IPS-NIHi7 (cell line): Measurements from ENCODE around the gene ZC3H4.

Source experiments
- DNase-seq: peaks from one replicate; pipeline ENCODE4 v3.0.0; 2012; ENCODE audit warnings: mixed read lengths; ENCODE audit errors: extremely low spot score

ZC3H4 gene

GRCh38 chr19:47047763-47048405 is 65.7 kb downstream of the ZC3H4 start:
- peak; percentile 97 for DNase-seq

- no peak for DNase-seq
Measured at GRCh38 chr19:47047272-47047762, 66.3 kb downstream of the ZC3H4 start.

- DNase-seq: no peak
Measured at GRCh38 chr19:47045867-47046470, 67.6 kb downstream of the ZC3H4 start.

- no peak for DNase-seq
Measured at GRCh38 chr19:47044946-47045866, 68.4 kb downstream of the ZC3H4 start.

DNA sequence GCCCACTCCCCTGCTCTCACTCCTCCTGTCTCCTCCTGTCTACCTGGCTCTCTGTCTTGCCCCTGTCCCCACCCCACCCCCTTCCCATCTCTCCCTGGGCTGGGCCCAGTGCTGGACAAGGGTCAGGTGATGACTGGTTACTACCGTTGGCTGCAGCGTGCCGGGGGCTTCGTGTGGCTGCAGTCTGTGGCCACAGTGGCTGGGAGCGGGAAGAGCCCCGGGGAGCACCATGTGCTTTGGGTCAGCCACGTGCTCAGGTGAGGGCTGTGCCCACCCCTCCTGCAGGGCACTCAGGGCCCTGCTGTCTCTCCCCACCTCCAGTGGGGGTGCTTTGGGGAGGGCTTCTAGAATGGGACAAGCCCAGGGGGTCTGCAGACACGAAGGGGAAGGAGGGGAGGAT is 72.7 kb downstream of the ZC3H4 start:
- DNase-seq: no peak

DNA sequence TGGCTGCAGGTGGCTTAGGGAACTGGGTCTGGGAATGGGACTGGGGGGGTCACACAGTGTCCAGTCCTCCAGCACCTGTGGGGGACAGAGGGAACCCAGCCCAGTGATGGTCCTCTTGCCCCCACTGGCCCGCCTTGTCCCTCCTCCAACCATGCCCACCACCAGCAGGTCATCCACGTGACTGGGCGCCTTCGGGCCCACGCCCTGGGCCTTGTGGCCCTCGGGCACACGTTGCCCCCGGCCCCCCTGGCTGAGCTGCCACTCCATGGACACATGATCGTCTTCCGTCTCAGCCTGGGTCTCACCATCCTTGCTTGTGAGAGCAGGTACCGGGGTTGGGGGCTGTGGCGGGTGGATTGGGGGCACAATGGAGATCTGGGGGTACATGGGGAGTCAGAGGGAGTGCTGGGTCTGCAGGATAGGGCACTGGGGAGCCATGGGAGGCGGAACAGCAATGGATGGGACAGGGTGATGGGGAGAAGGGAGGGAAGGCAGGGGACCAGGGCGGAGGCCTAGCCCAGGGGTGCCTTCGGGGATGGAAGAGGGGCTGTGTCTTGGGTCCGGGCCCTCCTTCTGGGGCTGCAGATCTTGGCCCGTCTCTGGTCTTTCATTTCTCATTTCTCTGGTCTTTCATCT is 74.2 kb downstream of the ZC3H4 start:
- DNase-seq: no peak

DNA sequence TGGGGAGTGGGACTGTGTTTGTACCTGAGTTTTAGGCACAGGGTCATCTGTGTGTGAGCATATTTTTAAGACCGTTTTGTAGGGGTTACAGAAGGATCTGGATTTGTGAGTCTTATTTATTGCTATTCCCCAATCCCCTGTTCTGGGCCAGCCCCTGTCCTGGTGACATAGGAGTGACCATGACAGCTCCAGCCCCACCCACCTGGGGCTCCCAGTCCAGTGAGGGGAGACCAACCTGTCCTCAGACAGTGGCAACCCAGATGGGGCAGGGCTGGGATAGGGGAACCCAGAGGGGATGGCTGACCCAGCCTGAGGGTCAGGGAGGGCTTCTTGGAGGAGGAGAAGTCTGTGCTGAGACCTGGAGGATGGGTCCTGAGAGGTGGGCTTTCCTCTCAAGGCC is 75.8 kb downstream of the ZC3H4 start:
- peak; percentile 10 for DNase-seq

- DNase-seq: no peak
Measured at GRCh38 chr19:47036097-47036651, 77.4 kb downstream of the ZC3H4 start.

DNA sequence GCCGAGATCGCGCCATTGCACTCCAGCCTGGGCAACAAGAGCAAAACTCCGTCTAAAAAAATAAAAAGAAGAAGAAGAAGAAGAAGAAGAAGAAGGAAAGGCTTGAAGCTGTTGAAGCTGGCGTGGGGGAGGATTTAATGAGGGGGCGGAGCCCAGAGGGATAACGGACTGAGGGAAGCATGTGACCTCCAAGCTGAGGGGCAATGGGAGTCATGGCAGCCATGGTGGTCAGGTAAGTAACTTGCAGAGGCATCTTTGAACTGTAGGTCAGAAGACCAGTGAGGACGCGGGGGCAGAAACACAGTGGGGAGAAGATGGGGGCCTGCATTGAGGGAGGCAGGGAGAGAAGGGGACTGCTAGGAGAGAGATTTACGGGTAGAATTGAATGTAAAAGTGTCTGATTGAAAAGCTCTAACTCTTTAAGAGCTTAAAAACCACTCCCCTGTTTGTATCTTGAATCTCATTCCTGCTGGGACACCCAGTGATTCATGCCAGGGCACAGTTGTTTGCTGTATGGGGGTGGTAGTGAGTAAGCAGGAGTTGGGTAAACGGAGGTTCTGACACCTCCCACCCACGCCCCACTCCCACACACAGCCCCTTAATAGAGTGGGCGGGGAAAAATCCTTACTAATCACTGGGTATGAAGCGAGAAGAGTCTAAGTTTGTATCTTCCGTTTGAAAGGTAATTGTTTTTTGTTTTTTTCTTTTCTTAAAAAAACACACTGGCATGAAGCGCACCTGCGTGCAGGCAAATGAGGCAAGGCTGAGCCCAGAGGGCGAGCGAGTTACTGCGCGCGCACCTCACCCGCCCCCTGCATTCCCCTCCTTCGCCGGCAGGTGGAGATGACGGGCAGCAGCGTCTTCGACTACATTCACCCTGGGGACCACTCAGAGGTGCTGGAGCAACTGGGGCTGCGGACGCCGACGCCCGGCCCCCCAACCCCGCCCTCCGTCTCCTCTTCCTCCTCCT is 78.2 kb downstream of the ZC3H4 start:
- DNase-seq: peak; percentile 95

- DNase-seq: peak; percentile 92
Measured at GRCh38 chr19:47032171-47032811, 81.3 kb downstream of the ZC3H4 start.

DNA sequence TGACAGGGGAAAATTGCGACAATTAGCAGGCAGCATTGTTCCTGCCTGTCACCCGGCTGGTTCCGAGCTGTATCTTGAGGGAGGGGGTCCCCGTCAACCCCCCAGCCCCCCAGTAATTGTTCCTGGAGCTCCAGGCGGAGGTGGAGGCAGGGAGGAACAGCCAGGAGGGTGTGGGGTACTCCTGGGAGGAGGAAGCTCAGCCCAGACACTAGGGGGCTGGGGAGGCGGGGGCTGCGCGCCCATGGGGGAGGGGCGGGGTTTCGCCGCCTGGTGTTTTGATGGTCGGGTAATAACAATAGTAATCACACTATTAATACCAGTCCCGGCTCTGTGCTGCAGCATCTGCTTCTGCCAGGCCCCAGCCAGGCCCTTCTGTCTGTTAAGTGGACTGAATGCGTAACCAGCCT is 85.4 kb downstream of the ZC3H4 start:
- DNase-seq: peak; percentile 67

- no peak for DNase-seq
Measured at GRCh38 chr19:47027586-47028088, 85.9 kb downstream of the ZC3H4 start.

GRCh38 chr19:47026889-47027288 is 86.7 kb downstream of the ZC3H4 start:
- DNase-seq: no peak

GRCh38 chr19:47026156-47026555 is 87.4 kb downstream of the ZC3H4 start:
- DNase-seq: no peak

DNA sequence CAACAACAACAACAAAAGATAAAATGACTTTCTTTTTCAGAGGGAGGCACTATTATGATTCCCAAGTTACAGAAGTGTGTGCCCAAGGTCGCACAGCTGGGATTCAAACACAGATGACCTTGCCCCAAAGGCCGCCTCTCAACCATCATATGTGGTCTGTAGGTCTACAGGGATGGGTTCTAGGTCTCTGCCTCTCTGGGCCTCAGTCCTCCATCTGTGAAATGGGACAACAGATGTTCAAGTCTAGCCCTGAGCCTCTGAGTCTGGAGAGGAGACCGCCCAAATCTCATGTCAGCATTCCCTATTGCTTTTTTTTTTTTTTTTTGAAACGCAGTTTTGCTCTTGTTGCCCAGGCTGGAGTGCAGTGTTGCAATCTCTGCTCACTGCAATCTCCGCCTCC is 89.1 kb downstream of the ZC3H4 start:
- DNase-seq: no peak

DNA sequence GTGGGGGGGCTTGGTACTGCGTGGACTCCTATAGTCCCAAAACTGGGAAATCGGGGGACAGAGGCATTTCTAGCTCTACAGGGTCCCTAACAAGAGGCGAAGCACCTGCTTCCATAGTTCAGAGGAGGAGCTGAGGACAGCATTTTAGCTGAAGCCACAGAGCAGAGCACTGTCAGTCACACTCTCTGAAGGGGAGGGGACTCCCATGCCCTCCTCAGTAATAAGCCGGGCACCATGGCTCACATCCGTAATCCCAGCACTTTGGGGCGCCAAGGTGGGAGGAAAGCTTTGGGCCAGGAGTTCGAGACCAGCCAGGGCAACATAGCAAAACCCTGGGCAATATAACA is 90.2 kb downstream of the ZC3H4 start:
- no peak for DNase-seq

- DNase-seq: no peak
Measured at GRCh38 chr19:47022541-47023447, 90.8 kb downstream of the ZC3H4 start.

DNA sequence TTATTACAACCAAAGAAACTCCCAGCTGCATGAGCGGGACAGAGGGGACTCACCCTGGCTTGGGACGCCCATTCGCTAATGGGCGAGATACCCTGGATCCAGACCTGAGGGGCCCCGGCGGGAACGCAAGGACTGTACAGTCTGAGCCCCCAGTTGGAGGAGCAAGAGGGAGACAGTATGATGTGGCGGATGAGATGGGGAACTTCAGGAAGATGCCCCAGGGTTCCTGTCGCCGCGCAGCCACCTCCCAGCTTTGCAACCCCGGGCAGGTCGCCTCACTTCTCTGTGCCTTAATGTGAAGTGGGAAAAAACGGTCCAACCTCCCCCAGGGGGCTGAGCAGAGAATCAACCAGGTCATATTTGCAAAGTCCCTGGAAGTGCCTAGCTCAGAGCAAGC is 91.4 kb downstream of the ZC3H4 start:
- DNase-seq: no peak
